Measurements from ENCODE around the gene KCNQ2. TPM values are rescaled to one million over a fixed set of nuclear protein-coding genes. Genes with fewer than 3 reads are reported as not detected.

KCNQ2 gene
- total RNA-seq, 1 donor from 2014 or later = 14.6 TPM

DNA sequence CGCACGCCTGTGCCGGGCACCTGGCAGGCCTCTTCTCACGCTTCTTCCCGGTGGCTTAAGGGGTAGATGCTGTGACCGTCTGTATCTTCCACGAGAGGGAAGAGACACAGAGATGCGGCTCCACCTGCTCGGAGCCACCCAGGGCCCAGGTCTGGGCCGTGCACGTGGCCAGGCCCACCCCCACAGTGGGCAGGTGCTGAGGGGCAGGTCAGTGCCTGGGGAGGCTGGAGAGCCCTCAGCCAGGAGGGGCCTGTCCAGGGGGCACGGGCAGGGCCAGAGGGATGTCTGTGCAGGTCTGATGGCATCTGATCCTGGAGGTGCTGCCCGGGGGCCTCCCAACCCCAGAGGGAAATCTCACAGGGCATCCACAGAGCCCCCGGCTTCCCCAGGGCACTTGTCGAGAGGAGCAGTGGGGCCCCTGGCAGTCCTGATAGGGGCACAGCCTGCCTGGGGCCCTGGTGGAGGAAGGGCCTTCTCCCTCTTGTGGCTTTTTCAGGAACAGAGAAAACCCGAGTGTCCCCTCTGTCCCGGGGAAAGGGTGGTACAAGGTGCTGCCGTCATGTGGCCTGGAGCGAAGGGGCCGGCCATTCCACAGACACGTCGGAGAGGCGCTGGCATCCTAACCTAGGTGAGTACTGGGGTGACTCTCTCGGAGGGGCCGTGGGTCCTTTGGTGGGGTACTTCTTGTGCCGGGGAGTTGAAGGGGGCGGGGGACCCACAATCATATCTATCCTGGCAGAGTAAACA, 61.1 kb downstream of the KCNQ2 start:
- Mint-ChIP-seq H3K36me3 (ENCODE audit: insufficient read depth) (no peaks in the 10 kb centered on the region), H3K27me3 (no peaks in the 10 kb centered on the region), H3K4me1 (ENCODE audit: low read depth) (peaks cover 4% of the 10 kb centered on the region), H3K4me3 (ENCODE audit: low read depth) (no peak overlapping the region), H3K9me3 (ENCODE audit: low read depth) (no peaks in the 10 kb centered on the region), H3K27ac (no peak overlapping the region)
- TF ChIP-seq, protein P1, sequence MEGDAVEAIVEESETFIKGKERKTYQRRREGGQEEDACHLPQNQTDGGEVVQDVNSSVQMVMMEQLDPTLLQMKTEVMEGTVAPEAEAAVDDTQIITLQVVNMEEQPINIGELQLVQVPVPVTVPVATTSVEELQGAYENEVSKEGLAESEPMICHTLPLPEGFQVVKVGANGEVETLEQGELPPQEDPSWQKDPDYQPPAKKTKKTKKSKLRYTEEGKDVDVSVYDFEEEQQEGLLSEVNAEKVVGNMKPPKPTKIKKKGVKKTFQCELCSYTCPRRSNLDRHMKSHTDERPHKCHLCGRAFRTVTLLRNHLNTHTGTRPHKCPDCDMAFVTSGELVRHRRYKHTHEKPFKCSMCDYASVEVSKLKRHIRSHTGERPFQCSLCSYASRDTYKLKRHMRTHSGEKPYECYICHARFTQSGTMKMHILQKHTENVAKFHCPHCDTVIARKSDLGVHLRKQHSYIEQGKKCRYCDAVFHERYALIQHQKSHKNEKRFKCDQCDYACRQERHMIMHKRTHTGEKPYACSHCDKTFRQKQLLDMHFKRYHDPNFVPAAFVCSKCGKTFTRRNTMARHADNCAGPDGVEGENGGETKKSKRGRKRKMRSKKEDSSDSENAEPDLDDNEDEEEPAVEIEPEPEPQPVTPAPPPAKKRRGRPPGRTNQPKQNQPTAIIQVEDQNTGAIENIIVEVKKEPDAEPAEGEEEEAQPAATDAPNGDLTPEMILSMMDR (IDR thresholded peaks at IDR 0.05; ENCODE audit: unreplicated experiment) = no peak
- no peak for DNase-seq (ENCODE audit: low spot score, unreplicated experiment)

DNA sequence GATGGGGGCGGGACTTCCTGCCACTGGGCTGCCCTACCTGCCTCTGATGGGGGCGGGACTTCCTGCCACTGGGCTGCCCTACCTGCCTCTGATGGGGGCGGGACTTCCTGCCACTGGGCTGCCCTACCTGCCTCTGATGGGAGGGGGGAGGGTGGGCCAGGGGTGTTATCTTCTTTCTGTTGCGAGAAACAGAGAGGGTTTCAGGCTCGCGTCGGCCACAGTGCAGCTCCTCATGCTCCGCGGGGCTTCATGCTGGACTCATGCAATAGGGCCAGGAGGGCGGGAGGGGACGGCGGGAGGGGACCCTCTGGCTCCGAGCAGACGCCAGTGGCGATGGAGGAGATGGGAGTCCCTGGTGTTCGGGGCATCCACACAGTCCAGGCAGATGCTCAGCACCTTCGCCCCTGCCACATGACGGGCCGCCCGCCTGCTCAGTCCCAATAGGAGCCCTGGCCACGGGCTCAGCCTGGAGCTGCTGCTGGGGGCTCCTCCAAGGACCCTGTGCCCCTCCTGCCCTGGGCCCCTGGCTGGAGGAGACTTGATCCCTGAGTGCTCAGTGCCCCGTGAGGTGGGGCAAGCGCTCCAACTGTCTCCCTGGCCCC, 62.5 kb downstream of the KCNQ2 start:
- no peak for DNase-seq (ENCODE audit: low spot score, unreplicated experiment)
- H3K27ac Mint-ChIP-seq = no peak overlapping the region
- H3K4me1 Mint-ChIP-seq (ENCODE audit: low read depth) = peaks cover 4% of the 10 kb centered on the region
- no peaks in the 10 kb centered on the region for H3K36me3 Mint-ChIP-seq (ENCODE audit: insufficient read depth)
- no peaks in the 10 kb centered on the region for H3K27me3 Mint-ChIP-seq
- H3K4me3 Mint-ChIP-seq (ENCODE audit: low read depth) = no peak overlapping the region
- TF ChIP-seq, protein P1 (IDR thresholded peaks at IDR 0.05; ENCODE audit: unreplicated experiment) = no peak
- no peaks in the 10 kb centered on the region for H3K9me3 Mint-ChIP-seq (ENCODE audit: low read depth)

DNA sequence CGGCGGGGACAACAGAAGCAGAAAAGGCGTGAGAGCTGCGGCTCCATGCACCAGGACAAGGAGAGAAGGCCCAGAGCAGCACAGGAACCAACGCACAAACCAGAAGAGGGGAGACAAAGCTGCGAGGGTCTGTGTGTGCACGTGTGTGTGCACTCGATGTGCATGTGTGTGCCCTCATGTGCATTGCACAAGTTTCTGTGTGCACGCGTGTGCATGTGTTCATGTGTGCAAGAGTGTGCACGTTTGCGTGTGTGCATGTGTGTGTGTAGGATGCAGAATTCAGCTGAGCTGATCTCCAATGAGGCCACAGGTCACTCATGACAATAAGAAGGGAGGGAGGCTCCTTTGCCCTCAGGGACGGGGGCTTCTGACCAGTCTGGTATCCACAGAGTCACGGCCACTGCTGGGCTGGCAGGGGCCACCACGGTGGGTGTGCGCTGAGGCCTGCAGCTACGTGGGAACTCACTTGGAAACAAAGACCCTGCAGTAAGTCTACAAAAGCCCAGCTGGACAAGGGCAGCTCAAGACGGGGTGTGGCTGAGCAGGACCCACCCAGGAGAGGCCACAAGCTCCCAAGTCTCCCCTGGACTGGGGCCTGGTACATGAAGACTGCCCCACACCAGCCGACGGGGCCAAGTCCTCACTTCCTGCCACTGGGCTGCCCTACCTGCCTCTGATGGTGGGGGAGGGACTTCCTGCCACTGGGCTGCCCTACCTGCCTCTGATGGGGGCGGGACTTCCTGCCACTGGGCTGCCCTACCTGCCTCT, 63.2 kb downstream of the KCNQ2 start:
- DNase-seq (ENCODE audit: low spot score, unreplicated experiment) = no peak
- no peaks in the 10 kb centered on the region for H3K27me3 Mint-ChIP-seq
- H3K9me3 Mint-ChIP-seq (ENCODE audit: low read depth) = no peaks in the 10 kb centered on the region
- no peaks in the 10 kb centered on the region for H3K36me3 Mint-ChIP-seq (ENCODE audit: insufficient read depth)
- peaks cover 4% of the 10 kb centered on the region for H3K4me1 Mint-ChIP-seq (ENCODE audit: low read depth)
- TF ChIP-seq, protein P1 (IDR thresholded peaks at IDR 0.05; ENCODE audit: unreplicated experiment) = no peak
- H3K27ac Mint-ChIP-seq = no peak overlapping the region
- H3K4me3 Mint-ChIP-seq (ENCODE audit: low read depth) = no peak overlapping the region

DNA sequence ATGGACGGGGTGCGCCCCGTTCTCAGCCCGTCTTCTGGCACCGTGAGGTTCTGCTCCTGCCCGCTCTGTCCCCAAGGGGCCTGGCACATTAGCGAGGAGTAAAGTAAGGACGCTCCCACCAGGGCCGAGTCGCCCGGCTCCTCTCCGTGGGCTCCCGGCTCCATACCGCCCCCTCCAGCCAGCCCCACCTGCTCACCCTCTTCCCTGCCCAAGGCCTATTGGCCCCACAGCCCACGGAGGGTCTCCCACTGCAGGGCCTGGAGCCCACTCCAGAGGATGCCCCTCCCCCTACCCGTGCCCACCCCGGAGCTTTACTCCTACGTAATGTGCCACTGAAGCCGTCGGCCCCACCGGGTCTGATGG, 63.8 kb downstream of the KCNQ2 start:
- H3K4me1 Mint-ChIP-seq (ENCODE audit: low read depth) = peaks cover 4% of the 10 kb centered on the region

More for the DNA sequence above, 63.8 kb downstream of the KCNQ2 start:
- Mint-ChIP-seq H3K4me3 (ENCODE audit: low read depth) (no peak overlapping the region), H3K27me3 (no peaks in the 10 kb centered on the region), H3K27ac (no peak overlapping the region), H3K36me3 (ENCODE audit: insufficient read depth) (no peaks in the 10 kb centered on the region), H3K9me3 (ENCODE audit: low read depth) (no peaks in the 10 kb centered on the region)
- DNase-seq (ENCODE audit: low spot score, unreplicated experiment) = no peak
- TF ChIP-seq, protein P1 (IDR thresholded peaks at IDR 0.05; ENCODE audit: unreplicated experiment) = no peak
